ENCODE measurements around the gene SHANK2. TPM values are rescaled to one million over a fixed set of nuclear protein-coding genes. Genes with fewer than 3 reads are reported as not detected.

Gene SHANK2
- total RNA-seq, 1 donor = 2.5 TPM

- Histone ChIP-seq H3K27ac (ENCODE audit: low read depth, low read length) (no peak overlapping the region), H3K4me1 (ENCODE audit: insufficient read depth, low read length) (peaks cover 11% of the 10 kb centered on the region), H3K36me3 (ENCODE audit: insufficient read depth, low read length) (no peaks in the 10 kb centered on the region), H4K20me1 (ENCODE audit: insufficient read depth, low read length) (peaks cover 6% of the 10 kb centered on the region), H3K9me3 (ENCODE audit: low read depth, low read length) (no peaks in the 10 kb centered on the region), H3K4me2 (ENCODE audit: insufficient read depth, low read length) (peak overlapping the region; percentile 84), H2AFZ (ENCODE audit: low read length) (no peak overlapping the region), H3K79me2 (ENCODE audit: insufficient read depth, low read length) (no peaks in the 10 kb centered on the region), H3K27me3 (ENCODE audit: insufficient read depth, low read length) (peaks cover 28% of the 10 kb centered on the region), H3K4me3 (ENCODE audit: insufficient read depth, low read length) (peak overlapping the region; percentile 71)
- peak; percentile 93 for DNase-seq (ENCODE audit: insufficient read length, low spot score, missing footprints)
- no peak for TF ChIP-seq CTCF (IDR thresholded peaks at IDR 0.05; ENCODE audit: extremely low read depth, low read depth, low read length)
Observed at GRCh38 chr11:71251151-71251721, 1.1 kb downstream of the SHANK2 start.

GRCh38 chr11:71250523-71251150, 1.7 kb downstream of the SHANK2 start:
- Histone ChIP-seq H3K27me3 (ENCODE audit: insufficient read depth, low read length) (peaks cover 28% of the 10 kb centered on the region), H2AFZ (ENCODE audit: low read length) (no peak overlapping the region), H3K4me3 (ENCODE audit: insufficient read depth, low read length) (peak overlapping the region; percentile 71), H3K4me1 (ENCODE audit: insufficient read depth, low read length) (peaks cover 11% of the 10 kb centered on the region), H3K4me2 (ENCODE audit: insufficient read depth, low read length) (peak overlapping the region; percentile 84), H4K20me1 (ENCODE audit: insufficient read depth, low read length) (peaks cover 6% of the 10 kb centered on the region), H3K27ac (ENCODE audit: low read depth, low read length) (no peak overlapping the region), H3K36me3 (ENCODE audit: insufficient read depth, low read length) (no peaks in the 10 kb centered on the region), H3K79me2 (ENCODE audit: insufficient read depth, low read length) (no peaks in the 10 kb centered on the region), H3K9me3 (ENCODE audit: low read depth, low read length) (no peaks in the 10 kb centered on the region)
- TF ChIP-seq CTCF (IDR thresholded peaks at IDR 0.05; ENCODE audit: extremely low read depth, low read depth, low read length) = no peak
- no peak for DNase-seq (ENCODE audit: insufficient read length, low spot score, missing footprints)

- DNase-seq (ENCODE audit: insufficient read length, low spot score, missing footprints) = peak; percentile 78
- H3K4me3 ChIP-seq (ENCODE audit: insufficient read depth, low read length) = no peak overlapping the region
- peaks cover 11% of the 10 kb centered on the region for H3K4me1 ChIP-seq (ENCODE audit: insufficient read depth, low read length)
- no peaks in the 10 kb centered on the region for H3K79me2 ChIP-seq (ENCODE audit: insufficient read depth, low read length)
- H3K36me3 ChIP-seq (ENCODE audit: insufficient read depth, low read length) = no peaks in the 10 kb centered on the region
- H2AFZ ChIP-seq (ENCODE audit: low read length) = no peak overlapping the region
- no peak for TF ChIP-seq CTCF (IDR thresholded peaks at IDR 0.05; ENCODE audit: extremely low read depth, low read depth, low read length)
- H4K20me1 ChIP-seq (ENCODE audit: insufficient read depth, low read length) = peaks cover 6% of the 10 kb centered on the region
- H3K27ac ChIP-seq (ENCODE audit: low read depth, low read length) = no peak overlapping the region
- no peaks in the 10 kb centered on the region for H3K9me3 ChIP-seq (ENCODE audit: low read depth, low read length)
- peaks cover 19% of the 10 kb centered on the region for H3K27me3 ChIP-seq (ENCODE audit: insufficient read depth, low read length)
- H3K4me2 ChIP-seq (ENCODE audit: insufficient read depth, low read length) = no peak overlapping the region
Observed at GRCh38 chr11:71249301-71249700, 3.1 kb downstream of the SHANK2 start.

- no peak for TF ChIP-seq CTCF (IDR thresholded peaks at IDR 0.05; ENCODE audit: extremely low read depth, low read depth, low read length)
- H3K79me2 ChIP-seq (ENCODE audit: insufficient read depth, low read length) = no peaks in the 10 kb centered on the region
- no peaks in the 10 kb centered on the region for H3K36me3 ChIP-seq (ENCODE audit: insufficient read depth, low read length)
- no peak overlapping the region for H3K27ac ChIP-seq (ENCODE audit: low read depth, low read length)
- peaks cover 11% of the 10 kb centered on the region for H3K4me1 ChIP-seq (ENCODE audit: insufficient read depth, low read length)
- no peak overlapping the region for H2AFZ ChIP-seq (ENCODE audit: low read length)
- peak; percentile 62 for DNase-seq (ENCODE audit: insufficient read length, low spot score, missing footprints)
- H3K4me3 ChIP-seq (ENCODE audit: insufficient read depth, low read length) = no peak overlapping the region
- H3K4me2 ChIP-seq (ENCODE audit: insufficient read depth, low read length) = no peak overlapping the region
- peaks cover 19% of the 10 kb centered on the region for H3K27me3 ChIP-seq (ENCODE audit: insufficient read depth, low read length)
- peaks cover 6% of the 10 kb centered on the region for H4K20me1 ChIP-seq (ENCODE audit: insufficient read depth, low read length)
- no peaks in the 10 kb centered on the region for H3K9me3 ChIP-seq (ENCODE audit: low read depth, low read length)
Observed at GRCh38 chr11:71248656-71249055, 3.7 kb downstream of the SHANK2 start.
